ENCODE data around the gene ALPI. TPM values are rescaled to one million over a fixed set of nuclear protein-coding genes. Genes with fewer than 3 reads are reported as not detected.
A peak's percentile ranks its signal among the peaks of the same experiment; 100 is the strongest.
"Not testable (repeated sequence)": the region's sequence is repeated elsewhere in the genome, so short reads cannot be mapped to it uniquely, and the experiment has no call there.

ALPI gene
- total RNA-seq, 1 donor from 2014 or later: not detected

- Histone ChIP-seq H3K4me1 (no peaks in the 10 kb centered on the region), H3K27me3 (no peaks in the 10 kb centered on the region), H3K36me3 (no peaks in the 10 kb centered on the region), H3K9me3 (no peaks in the 10 kb centered on the region), H3K4me3 (no peak overlapping the region), H3K27ac (no peak overlapping the region)
- intact Hi-C loops (cut with DNase I): loop anchor here (5.0 kb wide), 1 partner anchor 532 kb away; no protein-coding TSS in a partner anchor
- peak in 1 of 3 experiments; percentile 29 for TF ChIP-seq CTCF (IDR thresholded peaks at IDR 0.05)
- no peak for TF ChIP-seq POLR2A (IDR thresholded peaks at IDR 0.05)
- no peak for DNase-seq (ENCODE audit: extremely low spot score in 2 of 2)
These were observed 16.8 kb upstream of the ALPI start for GRCh38 chr2:232438951-232439757.

- intact Hi-C loops (cut with DNase I): loop anchor here (5.0 kb wide), 1 partner anchor 532 kb away; no protein-coding TSS in a partner anchor
- Histone ChIP-seq H3K36me3 (no peaks in the 10 kb centered on the region), H3K27me3 (no peaks in the 10 kb centered on the region), H3K4me1 (no peaks in the 10 kb centered on the region), H3K9me3 (no peaks in the 10 kb centered on the region), H3K27ac (no peak overlapping the region), H3K4me3 (no peak overlapping the region)
- no peak for TF ChIP-seq POLR2A (IDR thresholded peaks at IDR 0.05)
- no peak for DNase-seq (ENCODE audit: extremely low spot score in 2 of 2)
These were observed 16.2 kb upstream of the ALPI start for GRCh38 chr2:232439758-232440135.

- intact Hi-C loops (cut with DNase I); DNase-seq (ENCODE audit: extremely low spot score in 2 of 2); H3K27ac ChIP-seq; H3K4me3 ChIP-seq; H3K27me3 ChIP-seq; H3K4me1 ChIP-seq; H3K9me3 ChIP-seq; H3K36me3 ChIP-seq: not testable (repeated sequence)
- TF ChIP-seq CTCF (IDR thresholded peaks at IDR 0.05): peak; percentile 71 to 93 (median 93)
These were observed 15.5 kb upstream of the ALPI start for GRCh38 chr2:232440220-232441018.

GRCh38 chr2:232441147-232441651 is 14.8 kb upstream of the ALPI start:
- H3K9me3 ChIP-seq: no peaks in the 10 kb centered on the region
- no peak overlapping the region for H3K27ac ChIP-seq
- no peaks in the 10 kb centered on the region for H3K27me3 ChIP-seq
- no peaks in the 10 kb centered on the region for H3K4me1 ChIP-seq
- no peak overlapping the region for H3K4me3 ChIP-seq
- intact Hi-C loops (cut with DNase I): no loop called here
- no peak for DNase-seq (ENCODE audit: extremely low spot score in 2 of 2)
- no peak for TF ChIP-seq POLR2A (IDR thresholded peaks at IDR 0.05)
- no peak for TF ChIP-seq POLR2AphosphoS5 (IDR thresholded peaks at IDR 0.05; ENCODE audit: insufficient read depth in 1 of 2, low read depth in 1 of 2)
- no peak for TF ChIP-seq CTCF (IDR thresholded peaks at IDR 0.05)
- H3K36me3 ChIP-seq: no peaks in the 10 kb centered on the region

- H3K4me1 ChIP-seq; H3K9me3 ChIP-seq; H3K27me3 ChIP-seq; H3K36me3 ChIP-seq; DNase-seq (ENCODE audit: extremely low spot score in 2 of 2); H3K4me3 ChIP-seq; H3K27ac ChIP-seq; intact Hi-C loops (cut with DNase I): not testable (repeated sequence)
These were observed 14.0 kb upstream of the ALPI start for GRCh38 chr2:232441922-232442321.

GRCh38 chr2:232442431-232442830 is 13.5 kb upstream of the ALPI start:
- H3K9me3 ChIP-seq; H3K4me3 ChIP-seq; H3K4me1 ChIP-seq; H3K27ac ChIP-seq; DNase-seq (ENCODE audit: extremely low spot score in 2 of 2); H3K36me3 ChIP-seq; intact Hi-C loops (cut with DNase I); H3K27me3 ChIP-seq: not testable (repeated sequence)

- H3K27ac ChIP-seq; H3K4me3 ChIP-seq; intact Hi-C loops (cut with DNase I); H3K4me1 ChIP-seq; DNase-seq (ENCODE audit: extremely low spot score in 2 of 2); H3K27me3 ChIP-seq; H3K36me3 ChIP-seq; H3K9me3 ChIP-seq: not testable (repeated sequence)
These were observed 12.9 kb upstream of the ALPI start for GRCh38 chr2:232443047-232443446.

GRCh38 chr2:232443669-232444408 is 12.1 kb upstream of the ALPI start:
- H3K9me3 ChIP-seq; DNase-seq (ENCODE audit: extremely low spot score in 2 of 2); H3K27me3 ChIP-seq; intact Hi-C loops (cut with DNase I); H3K4me3 ChIP-seq; H3K27ac ChIP-seq; H3K4me1 ChIP-seq; H3K36me3 ChIP-seq: not testable (repeated sequence)
